KMS-11 (cell line): ENCODE measurements around the gene NTM.
A peak's percentile ranks its signal among the peaks of the same experiment; 100 is the strongest.

Source experiments
- H2AFZ ChIP-seq: fragments of 200-600 bp; sonication (generic); 2 replicates; pipeline ENCODE4 v1.6.1; 2016; ENCODE audit warnings: antibody characterized with exemption, mixed run types, low read depth
- H3K27ac ChIP-seq: fragments of 200-600 bp; sonication (generic); 2 replicates; pipeline ENCODE4 v1.6.1; 2016; ENCODE audit warnings: mild to moderate bottlenecking, mixed run types
- H3K27me3 ChIP-seq: fragments of 200-600 bp; sonication (generic); 2 replicates; pipeline ENCODE4 v1.6.1; 2017; ENCODE audit warnings: mild to moderate bottlenecking, low read depth, mixed run types, moderate library complexity; ENCODE audit not compliant: insufficient read depth
- H3K36me3 ChIP-seq: fragments of 200-600 bp; sonication (generic); 2 replicates; pipeline ENCODE4 v1.6.1; 2017; ENCODE audit warnings: mild to moderate bottlenecking, mixed run types; ENCODE audit not compliant: insufficient read depth
- H3K4me1 ChIP-seq: fragments of 200-600 bp; sonication (generic); 2 replicates; pipeline ENCODE4 v1.6.1; 2016; ENCODE audit warnings: mild to moderate bottlenecking, low read depth, mixed run types; ENCODE audit not compliant: poor library complexity, severe bottlenecking
- H3K4me2 ChIP-seq: fragments of 200-600 bp; sonication (generic); 2 replicates; pipeline ENCODE4 v1.7.0; 2016; ENCODE audit warnings: mild to moderate bottlenecking, mixed run types
- H3K4me3 ChIP-seq: fragments of 200-600 bp; sonication (generic); IDR thresholded peaks from 2 replicates; pipeline ENCODE4 v1.6.1; 2017; ENCODE audit warnings: low read depth, low read length, mixed read lengths; ENCODE audit not compliant: insufficient read depth
- H3K79me2 ChIP-seq: fragments of 200-600 bp; sonication (generic); 2 replicates; pipeline ENCODE4 v1.6.1; 2016; ENCODE audit warnings: low read depth, mixed run types; ENCODE audit not compliant: insufficient read depth
- H3K9ac ChIP-seq: fragments of 200-600 bp; sonication (generic); 2 replicates; pipeline ENCODE4 v1.6.1; 2016; ENCODE audit warnings: mild to moderate bottlenecking, mixed run types
- H4K20me1 ChIP-seq: fragments of 200-600 bp; sonication (generic); 2 replicates; pipeline ENCODE4 v1.6.1; 2016; ENCODE audit warnings: mild to moderate bottlenecking, mixed run types; ENCODE audit not compliant: insufficient read depth
- TF ChIP-seq, protein P1 (sequence below): fragments of 200-600 bp; sonication (generic); conservative IDR thresholded peaks from 2 replicates; pipeline ENCODE4 v1.6.1; 2017; ENCODE audit warnings: low read depth, mild to moderate bottlenecking, antibody characterized with exemption, low read length, moderate library complexity, mixed read lengths

The NTM gene

DNA sequence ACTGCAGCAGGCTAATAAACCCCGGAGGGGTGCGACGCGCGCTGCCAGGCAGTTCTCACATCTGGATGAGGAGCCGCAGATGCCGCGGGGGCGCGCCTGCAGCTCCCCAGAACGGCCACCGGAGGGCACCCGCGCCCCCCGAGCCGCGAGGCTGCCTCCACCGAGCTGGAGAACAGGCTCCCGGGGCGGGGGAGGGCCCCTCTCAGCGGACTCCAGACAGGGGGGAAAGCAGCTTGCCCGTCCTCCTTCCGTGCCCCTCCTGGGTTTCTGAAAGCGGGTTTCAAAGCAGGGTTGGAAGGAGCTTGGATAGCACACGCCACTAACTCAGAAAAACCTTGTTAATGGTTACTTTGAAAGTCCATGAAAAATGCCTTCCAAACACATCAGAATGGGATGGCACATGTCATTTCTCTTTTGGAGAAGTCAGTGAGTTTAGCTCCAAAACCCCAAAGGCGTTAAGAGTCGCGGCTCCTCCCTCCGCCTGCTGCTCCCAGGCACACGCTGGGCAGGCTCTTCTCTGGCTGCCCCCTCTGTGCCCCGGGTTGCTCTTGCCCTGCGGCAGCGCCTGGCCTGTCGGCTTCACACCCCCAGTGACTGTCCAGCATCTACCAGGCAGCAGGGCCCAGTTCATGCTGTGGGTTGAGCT, 317.8 kb downstream of the NTM start:
- TF ChIP-seq, protein P1, sequence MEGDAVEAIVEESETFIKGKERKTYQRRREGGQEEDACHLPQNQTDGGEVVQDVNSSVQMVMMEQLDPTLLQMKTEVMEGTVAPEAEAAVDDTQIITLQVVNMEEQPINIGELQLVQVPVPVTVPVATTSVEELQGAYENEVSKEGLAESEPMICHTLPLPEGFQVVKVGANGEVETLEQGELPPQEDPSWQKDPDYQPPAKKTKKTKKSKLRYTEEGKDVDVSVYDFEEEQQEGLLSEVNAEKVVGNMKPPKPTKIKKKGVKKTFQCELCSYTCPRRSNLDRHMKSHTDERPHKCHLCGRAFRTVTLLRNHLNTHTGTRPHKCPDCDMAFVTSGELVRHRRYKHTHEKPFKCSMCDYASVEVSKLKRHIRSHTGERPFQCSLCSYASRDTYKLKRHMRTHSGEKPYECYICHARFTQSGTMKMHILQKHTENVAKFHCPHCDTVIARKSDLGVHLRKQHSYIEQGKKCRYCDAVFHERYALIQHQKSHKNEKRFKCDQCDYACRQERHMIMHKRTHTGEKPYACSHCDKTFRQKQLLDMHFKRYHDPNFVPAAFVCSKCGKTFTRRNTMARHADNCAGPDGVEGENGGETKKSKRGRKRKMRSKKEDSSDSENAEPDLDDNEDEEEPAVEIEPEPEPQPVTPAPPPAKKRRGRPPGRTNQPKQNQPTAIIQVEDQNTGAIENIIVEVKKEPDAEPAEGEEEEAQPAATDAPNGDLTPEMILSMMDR: peak; percentile 68
- H3K27ac ChIP-seq: no peak overlapping the region
- H3K79me2 ChIP-seq: no peaks in the 10 kb centered on the region
- no peaks in the 10 kb centered on the region for H3K4me1 ChIP-seq
- H4K20me1 ChIP-seq: no peaks in the 10 kb centered on the region
- H2AFZ ChIP-seq: peak overlapping the region; percentile 81
- no peak overlapping the region for H3K4me3 ChIP-seq
- no peaks in the 10 kb centered on the region for H3K36me3 ChIP-seq
- H3K4me2 ChIP-seq: no peak overlapping the region; the same call in 1 of the 2 replicates
- no peaks in the 10 kb centered on the region for H3K27me3 ChIP-seq
- H3K9ac ChIP-seq: no peak overlapping the region

DNA sequence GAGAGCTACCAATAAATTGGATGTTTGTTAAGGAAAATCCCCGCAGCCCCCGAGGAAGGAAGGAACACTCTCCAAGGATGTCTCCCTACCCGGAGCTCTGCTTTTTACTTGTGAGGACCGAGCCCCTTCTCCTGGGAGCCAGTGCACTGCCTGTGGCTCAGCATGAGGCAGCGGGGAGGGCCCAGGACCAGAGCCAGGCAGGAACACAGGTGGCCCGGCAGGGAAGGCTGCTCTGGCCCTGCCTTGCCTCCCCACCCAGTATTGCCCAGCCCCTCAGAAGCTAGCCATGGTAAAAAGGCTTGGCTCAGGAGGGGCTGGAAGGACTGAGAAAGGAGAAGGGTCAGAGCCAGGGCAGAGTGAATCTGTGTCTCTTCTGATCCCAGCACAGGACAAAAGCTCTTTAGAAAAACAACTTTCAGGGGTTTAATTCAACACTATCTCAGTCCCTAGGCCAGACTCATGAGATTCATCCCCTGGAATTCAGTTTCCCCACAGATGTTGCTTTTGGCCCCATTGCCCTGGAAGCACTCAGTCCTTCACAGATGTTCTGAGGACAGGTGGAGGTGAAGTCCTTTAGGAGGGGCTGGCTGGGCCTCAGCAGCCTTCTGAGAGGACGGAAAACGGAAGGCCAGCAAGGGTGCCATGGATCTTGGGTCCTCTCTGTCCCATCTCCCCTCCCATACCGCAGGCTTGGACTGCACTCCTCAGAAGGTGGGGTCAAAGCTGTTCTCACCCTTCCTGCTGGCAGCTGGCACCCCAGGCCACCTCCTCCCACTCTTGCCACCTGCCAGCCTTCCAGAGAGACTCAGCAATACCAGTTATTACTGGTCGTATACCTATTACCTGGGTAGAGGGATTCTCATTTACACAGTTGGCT, 318.9 kb downstream of the NTM start:
- no peaks in the 10 kb centered on the region for H3K4me1 ChIP-seq

DNA sequence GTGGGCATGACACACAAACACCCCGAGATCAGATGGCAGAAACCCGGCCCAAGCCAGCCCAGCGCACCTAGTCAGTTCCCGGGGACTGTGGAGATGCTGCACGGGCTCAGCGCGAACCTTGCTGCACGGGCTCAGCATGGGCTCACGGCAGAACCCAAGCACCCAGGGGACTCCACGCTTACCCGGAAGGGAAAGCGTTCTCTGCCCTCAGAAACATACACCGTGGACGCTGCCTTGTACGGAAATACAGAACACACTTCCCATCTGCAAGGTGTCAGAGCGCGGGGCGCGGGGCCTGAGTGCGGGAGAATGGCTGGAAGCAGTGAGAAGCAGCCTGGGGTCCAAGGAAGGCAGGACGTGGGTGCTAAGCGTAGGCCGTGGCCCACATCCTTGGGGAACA, 319.9 kb downstream of the NTM start:
- Histone ChIP-seq H3K4me1 (no peaks in the 10 kb centered on the region), H3K36me3 (no peaks in the 10 kb centered on the region), H2AFZ (no peak overlapping the region), H4K20me1 (no peaks in the 10 kb centered on the region), H3K27ac (no peak overlapping the region), H3K4me2 (no peak overlapping the region), H3K4me3 (no peak overlapping the region), H3K79me2 (no peaks in the 10 kb centered on the region), H3K27me3 (no peaks in the 10 kb centered on the region), H3K9ac (no peak overlapping the region)
- TF ChIP-seq, protein P1: no peak

More for the DNA sequence above, 318.9 kb downstream of the NTM start:
- H3K9ac ChIP-seq: no peak overlapping the region
- no peak overlapping the region for H3K27ac ChIP-seq
- TF ChIP-seq, protein P1: no peak
- H3K36me3 ChIP-seq: no peaks in the 10 kb centered on the region
- H3K4me2 ChIP-seq: no peak overlapping the region
- no peak overlapping the region for H3K4me3 ChIP-seq
- no peak overlapping the region for H2AFZ ChIP-seq
- no peaks in the 10 kb centered on the region for H4K20me1 ChIP-seq
- H3K27me3 ChIP-seq: no peaks in the 10 kb centered on the region
- H3K79me2 ChIP-seq: no peaks in the 10 kb centered on the region

DNA sequence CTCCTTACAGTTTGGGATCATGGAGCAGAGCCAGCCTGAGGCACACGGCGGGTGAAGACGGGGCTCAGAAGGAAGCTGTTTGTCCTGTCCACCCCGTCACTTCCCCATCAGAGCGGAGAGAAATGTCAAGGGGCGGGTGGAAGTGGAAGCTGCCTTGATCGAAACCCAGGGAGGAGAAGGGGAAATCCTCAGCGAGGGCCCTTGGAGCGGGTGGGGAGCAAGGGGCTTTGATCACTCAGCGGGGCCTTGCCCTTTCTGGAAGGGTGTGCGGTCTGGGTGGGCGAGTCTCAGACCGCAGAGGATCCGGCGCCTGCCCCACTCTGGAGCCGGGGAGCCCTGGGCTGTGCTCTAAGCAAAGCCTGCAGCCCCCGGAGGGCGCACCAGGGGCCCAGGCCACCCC, 320.4 kb downstream of the NTM start:
- TF ChIP-seq, protein P1: no peak
- Histone ChIP-seq H3K9ac (no peak overlapping the region), H3K79me2 (no peaks in the 10 kb centered on the region), H3K4me1 (no peaks in the 10 kb centered on the region), H3K36me3 (no peaks in the 10 kb centered on the region), H3K27me3 (no peaks in the 10 kb centered on the region), H2AFZ (no peak overlapping the region), H4K20me1 (no peaks in the 10 kb centered on the region), H3K27ac (no peak overlapping the region), H3K4me2 (no peak overlapping the region), H3K4me3 (no peak overlapping the region)
